ENCODE results near the gene JUP. TPM values are rescaled to one million over a fixed set of nuclear protein-coding genes. Genes with fewer than 3 reads are reported as not detected.

JUP gene
- total and polyA plus RNA-seq, 2 of the 13 experiments (the other 11 are each of a cell fraction or from before 2014, with no cell fraction given): 12.1 to 20.6 TPM

- TF ChIP-seq ZHX2 (IDR thresholded peaks at IDR 0.05; ENCODE audit: low read depth): no peak
- TF ChIP-seq ZHX2 (CRISPR knock-in tag; IDR thresholded peaks at IDR 0.05; ENCODE audit: borderline replicate concordance): 0 out of 2 replicates have a peak, but pooled peaks have one; percentile 7
- TF ChIP-seq REL (CRISPR knock-in tag; conservative IDR thresholded peaks at IDR 0.05): peak; percentile 82; the same call in 1 of the 2 replicates
- TF ChIP-seq ZNF432 (CRISPR knock-in tag; IDR thresholded peaks at IDR 0.05; ENCODE audit: borderline replicate concordance): no peak
- no peak for TF ChIP-seq ZNF580 (CRISPR knock-in tag; IDR thresholded peaks at IDR 0.05; ENCODE audit: borderline replicate concordance, low read depth)
- 0 out of 2 replicates have a peak, but pooled peaks have one; percentile 22 for TF ChIP-seq ERF (CRISPR knock-in tag; IDR thresholded peaks at IDR 0.05)
- no peak for TF ChIP-seq THAP7 (CRISPR knock-in tag; IDR thresholded peaks at IDR 0.05)
- no peak for TF ChIP-seq TRIM24 (CRISPR knock-in tag; IDR thresholded peaks at IDR 0.05)
- TF ChIP-seq ZNF317 (CRISPR knock-in tag; IDR thresholded peaks at IDR 0.05): no peak
- TF ChIP-seq YY1 (IDR thresholded peaks at IDR 0.05; ENCODE audit: insufficient read depth, insufficient replicate concordance, low read depth, low read length): peak; percentile 7
- TF ChIP-seq NCOR1 (IDR thresholded peaks at IDR 0.05; ENCODE audit: borderline replicate concordance, low read length): no peak
- peak; percentile 74; the same call in 1 of the 2 replicates for TF ChIP-seq ZNF749 (CRISPR knock-in tag; IDR thresholded peaks at IDR 0.05; ENCODE audit: borderline replicate concordance)
- no peak for TF ChIP-seq JARID2 (CRISPR knock-in tag; IDR thresholded peaks at IDR 0.05; ENCODE audit: insufficient replicate concordance)
- TF ChIP-seq ZFP82 (CRISPR knock-in tag; IDR thresholded peaks at IDR 0.05; ENCODE audit: borderline replicate concordance): peak; percentile 82; the same call in 1 of the 2 replicates
- TF ChIP-seq ZNF225 (CRISPR knock-in tag; IDR thresholded peaks at IDR 0.05): peak; percentile 42; the same call in 1 of the 2 replicates
- 0 out of 2 replicates have a peak, but pooled peaks have one; percentile 23 for TF ChIP-seq ZNF354B (CRISPR knock-in tag; IDR thresholded peaks at IDR 0.05)
- TF ChIP-seq E2F5 (CRISPR knock-in tag; conservative IDR thresholded peaks at IDR 0.05): peak; percentile 26; the same call in 1 of the 2 replicates
- peak; percentile 37; the same call in 1 of the 2 replicates for TF ChIP-seq KMT2A (CRISPR knock-in tag; IDR thresholded peaks at IDR 0.05)
- TF ChIP-seq PHF21A (CRISPR knock-in tag; IDR thresholded peaks at IDR 0.05): peak; percentile 24; the same call in 1 of the 2 replicates
- peak; percentile 75 for TF ChIP-seq AGO2 (optimal IDR thresholded peaks at IDR 0.05; ENCODE audit: low read depth, low read length)
- no peak for TF ChIP-seq ZNF143 (CRISPR knock-in tag; IDR thresholded peaks at IDR 0.05)
- TF ChIP-seq POGZ (CRISPR knock-in tag; IDR thresholded peaks at IDR 0.05): no peak
Observed at GRCh38 chr17:41835800-41836549, 49.5 kb upstream of the JUP start, which contains the start of gene NT5C3B (continued).
